H9 (cell line): ENCODE results near the gene ITLN1. TPM values are rescaled to one million over a fixed set of nuclear protein-coding genes. Genes with fewer than 3 reads are reported as not detected.

Experiments used
- DNase-seq: peaks from one replicate; pipeline ENCODE4 v3.0.0-alpha.2; 2017
- H2AFZ ChIP-seq: one replicate; pipeline ENCODE4 v1.6.1; 2013; ENCODE audit warnings: mild to moderate bottlenecking, low read length, control low read depth, moderate library complexity
- H2AK5ac ChIP-seq: 2 replicates; pipeline ENCODE4 v1.6.1; 2013; ENCODE audit warnings: low read length, control low read depth, mixed read lengths; ENCODE audit not compliant: insufficient read length
- H2BK120ac ChIP-seq: one replicate; pipeline ENCODE4 v1.6.1; 2013; ENCODE audit warnings: low read depth, mild to moderate bottlenecking, low read length, control low read depth, inconsistent platforms; ENCODE audit not compliant: poor library complexity, severe bottlenecking
- H2BK12ac ChIP-seq: 2 replicates; pipeline ENCODE4 v1.6.1; 2013; ENCODE audit warnings: low read length, control low read depth, mixed read lengths, low read depth; ENCODE audit not compliant: insufficient read length
- H2BK15ac ChIP-seq: 2 replicates; pipeline ENCODE4 v1.6.1; 2013; ENCODE audit warnings: low read depth, low read length, control low read depth
- H2BK20ac ChIP-seq: one replicate; pipeline ENCODE4 v1.6.1; 2013; ENCODE audit warnings: low read depth, mild to moderate bottlenecking, low read length, control low read depth, inconsistent platforms; ENCODE audit not compliant: poor library complexity, severe bottlenecking
- H2BK5ac ChIP-seq: 2 replicates; pipeline ENCODE4 v1.6.1; 2013; ENCODE audit warnings: low read length, control low read depth, mixed read lengths; ENCODE audit not compliant: insufficient read length
- H3K14ac ChIP-seq: 2 replicates; pipeline ENCODE4 v1.6.1; 2013; ENCODE audit warnings: low read length, control low read depth; ENCODE audit not compliant: insufficient read depth
- H3K18ac ChIP-seq: 2 replicates; pipeline ENCODE4 v1.6.1; 2013; ENCODE audit warnings: low read depth, mild to moderate bottlenecking, mixed read lengths, low read length, control low read depth; ENCODE audit not compliant: insufficient read length
- H3K23ac ChIP-seq: 2 replicates; pipeline ENCODE4 v1.6.1; 2013; ENCODE audit warnings: low read length, control low read depth, mixed read lengths, low read depth; ENCODE audit not compliant: insufficient read length
- H3K23me2 ChIP-seq: 2 replicates; pipeline ENCODE4 v1.6.1; 2013; ENCODE audit warnings: low read depth, mild to moderate bottlenecking, mixed read lengths, low read length, control low read depth; ENCODE audit not compliant: insufficient read length, poor library complexity, severe bottlenecking
- H3K27ac ChIP-seq: 2 replicates; pipeline ENCODE4 v1.5.1; 2013; ENCODE audit warnings: low read length, control low read depth, mixed read lengths, low read depth; ENCODE audit not compliant: insufficient read length
- H3K27me3 ChIP-seq: 2 replicates; pipeline ENCODE4 v1.6.1; 2013; ENCODE audit warnings: low read length, control low read depth, inconsistent platforms; ENCODE audit not compliant: insufficient read depth
- H3K4ac ChIP-seq: 2 replicates; pipeline ENCODE4 v1.6.1; 2013; ENCODE audit warnings: low read depth, mild to moderate bottlenecking, control low read depth, inconsistent platforms, low read length, moderate library complexity
- H3K4me1 ChIP-seq: 2 replicates; pipeline ENCODE4 v1.6.1; 2013; ENCODE audit warnings: low read length, control low read depth, inconsistent platforms; ENCODE audit not compliant: insufficient read depth
- H3K4me2 ChIP-seq: 2 replicates; pipeline ENCODE4 v1.6.1; 2013; ENCODE audit warnings: low read length, control low read depth, mixed read lengths; ENCODE audit not compliant: insufficient read length, insufficient read depth
- H3K56ac ChIP-seq: 2 replicates; pipeline ENCODE4 v1.6.1; 2013; ENCODE audit warnings: low read depth, mild to moderate bottlenecking, mixed read lengths, low read length, control low read depth; ENCODE audit not compliant: insufficient read length
- H3K79me1 ChIP-seq: 2 replicates; pipeline ENCODE4 v1.6.1; 2013; ENCODE audit warnings: low read depth, mild to moderate bottlenecking, moderate library complexity, low read length, control low read depth, inconsistent platforms; ENCODE audit not compliant: insufficient read depth, poor library complexity, severe bottlenecking
- H3K79me2 ChIP-seq: 2 replicates; pipeline ENCODE4 v1.6.1; 2013; ENCODE audit warnings: low read length, control low read depth, inconsistent platforms; ENCODE audit not compliant: insufficient read depth
- H3K9ac ChIP-seq: 2 replicates; pipeline ENCODE4 v1.6.1; 2013; ENCODE audit warnings: low read length, control low read depth, mixed read lengths; ENCODE audit not compliant: insufficient read length; ENCODE audit errors: extremely low read depth
- H3K9me3 ChIP-seq: one replicate; pipeline ENCODE4 v1.6.1; 2013; ENCODE audit warnings: low read depth, low read length, inconsistent platforms; ENCODE audit not compliant: control insufficient read depth
- H3T11ph ChIP-seq: one replicate; pipeline ENCODE4 v1.6.1; 2013; ENCODE audit warnings: mild to moderate bottlenecking, low read length, control low read depth, inconsistent platforms
- H4K20me1 ChIP-seq: one replicate; pipeline ENCODE4 v1.6.1; 2013; ENCODE audit not compliant: control insufficient read depth, insufficient read length, insufficient read depth
- H4K5ac ChIP-seq: 2 replicates; pipeline ENCODE4 v1.6.1; 2013; ENCODE audit warnings: low read depth, mild to moderate bottlenecking, mixed read lengths, low read length, control low read depth; ENCODE audit not compliant: insufficient read length
- H4K8ac ChIP-seq: replicated peaks from 2 replicates; pipeline ENCODE4 v1.6.1; 2013; ENCODE audit warnings: low read length, control low read depth, mixed read lengths, low read depth; ENCODE audit not compliant: insufficient read length
- H4K91ac ChIP-seq: 2 replicates; pipeline ENCODE4 v1.6.1; 2013; ENCODE audit warnings: low read depth, mild to moderate bottlenecking, moderate library complexity, mixed read lengths, low read length, control low read depth; ENCODE audit not compliant: insufficient read length
- H3K27ac Mint-ChIP-seq, 3 experiments: 2 replicates in 2 of 3; 3 replicates in 1 of 3; pipeline ENCODE4 v1.8.0; 2020 to 2021; ENCODE audit warnings: mixed read lengths in 3 of 3, mild to moderate bottlenecking in 1 of 3, moderate library complexity in 1 of 3
- H3K27me3 Mint-ChIP-seq: 2 replicates; pipeline ENCODE4 v1.8.0; 2021; ENCODE audit warnings: low read depth, mild to moderate bottlenecking, moderate library complexity, mixed read lengths
- H3K36me3 Mint-ChIP-seq, 3 experiments: 2 replicates in 2 of 3; 3 replicates in 1 of 3; pipeline ENCODE4 v1.8.0; 2020 to 2021; ENCODE audit warnings: low read depth in 3 of 3, mixed read lengths in 3 of 3; ENCODE audit not compliant: insufficient read depth in 1 of 3
- H3K4me1 Mint-ChIP-seq, 2 experiments: 2 replicates each; pipeline ENCODE4 v1.8.0; 2020; ENCODE audit warnings: mixed read lengths in 2 of 2
- H3K4me3 Mint-ChIP-seq, 2 experiments: 2 replicates in 1 of 2; 3 replicates in 1 of 2; pipeline ENCODE4 v1.8.0; 2020 to 2021; ENCODE audit warnings: mild to moderate bottlenecking in 2 of 2, mixed read lengths in 2 of 2, moderate library complexity in 1 of 2
- H3K9me3 Mint-ChIP-seq, 2 experiments: 2 replicates in 1 of 2; 3 replicates in 1 of 2; pipeline ENCODE4 v1.8.0; 2020; ENCODE audit warnings: mild to moderate bottlenecking in 2 of 2, mixed read lengths in 2 of 2, moderate library complexity in 1 of 2
- CTCF ChIP-seq: fragments of 200-600 bp; sonication (generic); conservative IDR thresholded peaks from 3 replicates; pipeline ENCODE4 v1.8.0; 2021; ENCODE audit warnings: antibody characterized with exemption, mild to moderate bottlenecking
- WGBS: extraction: QIAGEN DNeasy Blood & Tissue Kit; methylation state at CpG from one replicate; pipeline ENCODE4 v1.1.7; 2013; ENCODE audit warnings: missing lambda C conversion rate, low lambda C conversion rate, mixed read lengths; ENCODE audit not compliant: insufficient read length; ENCODE audit errors: extremely low coverage; 5-methylcytosine and 5-hydroxymethylcytosine counted together
- total RNA-seq: library from RNA; stranded (reverse); gene quantifications from 2 replicates; pipeline ENCODE4 v1.2.1, GENCODE V29; 2021

ITLN1 gene
- total RNA-seq, 1 experiment from 2014 or later = not detected

DNA sequence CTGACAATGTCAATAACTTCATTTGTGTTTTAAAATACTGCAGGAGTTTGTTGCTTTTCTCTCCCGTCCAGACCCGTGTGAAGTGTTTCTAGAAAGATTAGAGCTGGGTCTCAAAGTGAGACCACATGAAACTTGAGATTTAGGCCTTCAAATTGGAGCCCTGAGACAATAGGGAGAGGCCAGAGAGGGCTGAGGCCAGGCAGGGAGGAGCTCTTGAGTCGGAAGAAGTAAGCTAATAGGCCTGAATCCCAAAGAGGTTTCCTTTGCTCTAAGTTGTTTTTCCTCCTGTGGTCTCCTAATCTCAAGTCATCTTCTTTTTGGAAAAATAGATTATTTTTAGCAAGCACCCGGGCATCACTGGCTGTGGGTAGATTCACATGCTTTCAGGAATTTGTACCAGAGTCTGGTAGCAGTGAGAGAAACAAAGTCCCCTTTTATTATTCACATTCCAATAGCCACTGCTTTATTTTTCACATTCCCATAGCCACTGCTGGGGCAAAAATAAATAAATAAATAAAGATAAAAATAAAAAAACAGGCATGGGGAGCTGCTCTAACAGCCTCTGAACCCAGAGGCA, 47.9 kb downstream of the ITLN1 start:
- Histone ChIP-seq H3K27me3 (no peaks in the 10 kb centered on the region), H4K91ac (no peak overlapping the region), H2AFZ (no peak overlapping the region), H2BK20ac (no peak overlapping the region), H2AK5ac (no peak overlapping the region), H2BK15ac (no peak overlapping the region), H3T11ph (no peak overlapping the region), H3K56ac (no peak overlapping the region), H3K14ac (no peak overlapping the region), H3K9me3 (no peaks in the 10 kb centered on the region), H4K20me1 (no peaks in the 10 kb centered on the region), H3K27ac (no peak overlapping the region), H3K23me2 (no peaks in the 10 kb centered on the region), H2BK120ac (no peak overlapping the region), H3K18ac (no peak overlapping the region), H2BK5ac (no peak overlapping the region), H3K4me1 (no peaks in the 10 kb centered on the region), H3K79me1 (no peaks in the 10 kb centered on the region), H2BK12ac (no peak overlapping the region), H3K9ac (no peak overlapping the region), H3K4ac (no peak overlapping the region), H4K8ac (no peak overlapping the region), H3K4me2 (no peak overlapping the region), H4K5ac (no peak overlapping the region), H3K79me2 (no peaks in the 10 kb centered on the region), H3K23ac (no peak overlapping the region)
- Mint-ChIP-seq H3K4me1 (peaks cover 19% of the 10 kb centered on the region in 2 experiments), H3K4me3 (no peak overlapping the region), H3K27me3 (no peaks in the 10 kb centered on the region), H3K36me3 (no peaks in the 10 kb centered on the region), H3K9me3 (no peaks in the 10 kb centered on the region), H3K27ac (no peak overlapping the region)
- WGBS = no CpG with 5 or more reads among the region's 4 CpGs
- DNase-seq = no peak
- no peak for TF ChIP-seq CTCF
